HepG2 (cell line): ENCODE data around the gene BCL2L13. TPM values are rescaled to one million over a fixed set of nuclear protein-coding genes. Genes with fewer than 3 reads are reported as not detected.
A peak's percentile ranks its signal among the peaks of the same experiment; 100 is the strongest.

Source experiments
- ATAC-seq: fragments of 200-7000 bp; cut with Tn5 transposase; 3 replicates; pipeline ENCODE4 v1.9.1; 2020; ENCODE audit warnings: mild to moderate bottlenecking, moderate library complexity
- BruUV-seq: library from RNA; stranded (reverse); fragments of 400-500 nt; replicated peaks from 2 replicates; lab custom pipeline; 2021; lab: Mats Ljungman, UMichigan
- CTCF ChIA-PET: fragments of 300-600 bp; formaldehyde crosslinking; extraction: SDS; loops from one replicate; lab custom pipeline; 2021; ENCODE audit warnings: low total read pairs, inconsistent platforms, low intra/inter-chr PET ratio; lab: Yijun Ruan, JAX
- POLR2A ChIA-PET: fragments of 350-600 bp; sonication (Branson Sonifier 250); formaldehyde crosslinking; loops from one replicate; lab custom pipeline; 2020; ENCODE audit warnings: antibody characterized with exemption, inconsistent platforms; lab: Yijun Ruan, JAX
- DNase-seq: peaks from one replicate; pipeline ENCODE4 v3.0.0-alpha.2; 2015; ENCODE audit warnings: low spot score
- FAIRE-seq: peaks from 3 replicates; lab custom pipeline; 2011; peaks lifted over from hg19 to GRCh38; lab: Jason Lieb, UNC
- H2AFZ ChIP-seq: one replicate; pipeline ENCODE4 v1.6.1; 2011; ENCODE audit warnings: low read length, inconsistent platforms
- H3K27ac ChIP-seq: fragments of 300-600 bp; 3 replicates; pipeline ENCODE4 v1.8.0; 2011; ENCODE audit warnings: mixed run types, mild to moderate bottlenecking, mixed read lengths, low read length, inconsistent platforms; ENCODE audit not compliant: insufficient read depth; ENCODE audit errors: extremely low read length
- H3K27me3 ChIP-seq, 2 experiments: fragments of 200-600 bp in 1 of 2; 2 replicates in 1 of 2; 3 replicates in 1 of 2; pipeline versions ENCODE4 v1.6.0 to v1.8.0; 2011; ENCODE audit warnings: low read length in 2 of 2, mild to moderate bottlenecking in 2 of 2, moderate library complexity in 2 of 2, inconsistent platforms in 1 of 2; ENCODE audit not compliant: insufficient read depth in 2 of 2, control insufficient read depth in 1 of 2
- H3K36me3 ChIP-seq, 2 experiments: fragments of 200-600 bp in 1 of 2; replicated peaks in 1 of 2; 2 replicates in 1 of 2; 3 replicates in 1 of 2; pipeline versions ENCODE4 v1.5.1 to v1.8.0; 2011; ENCODE audit warnings: low read length in 2 of 2, inconsistent platforms in 1 of 2; ENCODE audit not compliant: insufficient read depth in 2 of 2, control insufficient read depth in 1 of 2
- H3K4me1 ChIP-seq: 2 replicates; pipeline ENCODE4 v1.5.1; 2012; ENCODE audit warnings: low read length, inconsistent platforms; ENCODE audit not compliant: insufficient read depth
- H3K4me2 ChIP-seq: 2 replicates; pipeline ENCODE4 v1.6.0; 2011; ENCODE audit warnings: low read depth, low read length, inconsistent platforms
- H3K4me3 ChIP-seq, 3 experiments: fragments of 200-600 bp in 1 of 3; sonication (generic), shearing (Covaris generic) in 1 of 3; replicated peaks in 1 of 3; 2 replicates each; pipeline ENCODE4 v1.5.1; 2011 to 2016; ENCODE audit warnings: low read length in 3 of 3, inconsistent platforms in 2 of 3, low read depth in 2 of 3, mild to moderate bottlenecking in 2 of 3, control low read depth in 1 of 3, mixed read lengths in 1 of 3; ENCODE audit not compliant: insufficient read depth in 1 of 3
- H3K79me2 ChIP-seq: one replicate; pipeline ENCODE4 v1.6.1; 2011; ENCODE audit warnings: low read length, inconsistent platforms; ENCODE audit not compliant: insufficient read depth
- H3K9ac ChIP-seq: 2 replicates; pipeline ENCODE4 v1.6.0; 2011; ENCODE audit warnings: mild to moderate bottlenecking, low read depth, low read length, inconsistent platforms; ENCODE audit not compliant: insufficient read depth
- H3K9me3 ChIP-seq: 2 replicates; pipeline ENCODE4 v1.5.1; 2012; ENCODE audit warnings: mild to moderate bottlenecking, low read length
- H4K20me1 ChIP-seq: 2 replicates; pipeline ENCODE4 v1.6.0; 2011; ENCODE audit warnings: inconsistent platforms, mild to moderate bottlenecking, low read length, moderate library complexity; ENCODE audit not compliant: insufficient read depth
- EHMT2 ChIP-seq: fragments of 200-600 bp; sonication (generic); IDR thresholded peaks from 2 replicates; pipeline ENCODE4 v1.7.0; 2017; ENCODE audit warnings: antibody characterized with exemption, low read depth, low read length, borderline replicate concordance
- HOXA5 ChIP-seq: sonication (generic); formaldehyde crosslinking; IDR thresholded peaks from 2 replicates; pipeline ENCODE4 v1.4.0; 2020; ENCODE audit warnings: missing genetic modification reagents
- LCORL ChIP-seq, 2 experiments: fragments of 450-650 bp in 1 of 2; sonication (generic) in 1 of 2; formaldehyde crosslinking in 1 of 2; IDR thresholded peaks; 2 replicates each; pipeline versions ENCODE4 v1.5.0 to v1.6.1; 2017 to 2020; ENCODE audit warnings: antibody characterized with exemption in 1 of 2, missing genetic modification reagents in 1 of 2
- SCMH1 ChIP-seq: sonication (generic); formaldehyde crosslinking; IDR thresholded peaks from 2 replicates; pipeline ENCODE4 v1.9.0; 2021; ENCODE audit warnings: missing genetic modification reagents, mild to moderate bottlenecking, borderline replicate concordance
- SOX5 ChIP-seq: IDR thresholded peaks from 2 replicates; pipeline ENCODE4 v1.6.1; 2016; ENCODE audit warnings: borderline replicate concordance
- SUZ12 ChIP-seq: fragments of 150-350 bp; IDR thresholded peaks from 2 replicates; pipeline ENCODE4 v1.6.1; 2014; ENCODE audit warnings: low read depth, low read length
- TBX2 ChIP-seq: sonication (generic); formaldehyde crosslinking; IDR thresholded peaks from 2 replicates; pipeline ENCODE4 v1.5.0; 2020; ENCODE audit warnings: missing genetic modification reagents, mild to moderate bottlenecking, borderline replicate concordance
- ZFP1 ChIP-seq: IDR thresholded peaks from 2 replicates; pipeline ENCODE4 v1.6.1; 2016
- ZNF781 ChIP-seq: sonication (generic); formaldehyde crosslinking; IDR thresholded peaks from 2 replicates; pipeline ENCODE4 v1.5.1; 2020; ENCODE audit warnings: borderline replicate concordance, mild to moderate bottlenecking, missing genetic modification reagents; ENCODE audit errors: not compliant biosample characterization
- WGBS: methylation state at CpG from one replicate; pipeline ENCODE4 v1.1.6; 2017; ENCODE audit warnings: low lambda C conversion rate; 5-methylcytosine and 5-hydroxymethylcytosine counted together
- in situ Hi-C: cut with HindIII; loops from 2 replicates; pipeline ENCODE4 v1.10.0; 2017; ENCODE audit warnings: low pct_unique_long_range_greater_than_20kb; ENCODE audit not compliant: extremely low pct_ligation_motif_present
- intact Hi-C: fragments of 100-400 bp; cut with micrococcal nuclease; formaldehyde crosslinking; loops from one replicate; pipeline ENCODE4 v1.10.0; 2022; ENCODE audit not compliant: unreplicated experiment
- polyA plus RNA-seq, 8 experiments: library from polyadenylated mRNA; depleted of rRNA in 3 of 8; stranded (reverse) in 7 of 8; unstranded in 1 of 8; fragments of >200 nt; fragmentation: Illumina TruSeq in 4 of 8; extraction: Trizol in 4 of 8; gene quantifications; 2 replicates each; pipeline versions ENCODE4 v1.2.1 to v1.2.3, GENCODE V29; 2011 to 2016; ENCODE audit warnings: low read depth in 4 of 8, missing spikeins in 1 of 8, mixed read lengths in 1 of 8; ENCODE audit not compliant: insufficient read depth in 1 of 8
- total RNA-seq, 5 experiments: library from RNA; depleted of rRNA; stranded (reverse); fragments of >200 nt; fragmentation: Illumina TruSeq; extraction: Trizol; gene quantifications; 2 replicates each; pipeline ENCODE4 v1.2.3, GENCODE V29; 2016; ENCODE audit warnings: low read depth in 1 of 5
- TF ChIP-seq, protein P1 (sequence below): sonication (generic); formaldehyde crosslinking; IDR thresholded peaks from 2 replicates; pipeline ENCODE4 v1.4.0; 2020; ENCODE audit warnings: mild to moderate bottlenecking, missing genetic modification reagents
- TF ChIP-seq, protein P2 (sequence below): sonication (generic); formaldehyde crosslinking; IDR thresholded peaks from 2 replicates; pipeline ENCODE4 v1.5.1; 2020; ENCODE audit warnings: missing genetic modification reagents, mild to moderate bottlenecking, borderline replicate concordance

BCL2L13 gene
- total and polyA plus RNA-seq, 2 of the 13 experiments (the other 11 are each of a cell fraction or from before 2014, with no cell fraction given), result 13.5 to 14.6 TPM

DNA sequence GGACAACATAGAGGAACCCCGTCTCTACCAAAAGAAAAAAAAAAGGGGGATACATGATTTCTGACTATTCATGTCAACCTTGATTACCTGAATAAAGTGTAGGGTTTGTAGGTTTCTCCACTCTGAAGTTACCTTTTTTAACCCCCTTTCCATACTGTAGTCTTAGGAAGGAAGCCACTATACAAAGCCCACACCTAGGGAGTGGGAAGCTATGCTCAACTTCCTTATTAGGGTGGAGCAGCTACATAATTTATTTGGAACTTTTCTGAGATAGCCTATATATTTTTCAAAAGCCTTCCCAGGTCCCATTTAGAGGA lies 9.4 kb upstream of the BCL2L13 start:
- Histone ChIP-seq H3K9ac (peak overlapping the region; percentile 97), H3K4me2 (peak overlapping the region; percentile 75), H3K4me3 (peak overlapping the region; percentile 96 to 100 (median 98)), H2AFZ (no peak overlapping the region), H3K4me1 (peaks cover 35% of the 10 kb centered on the region), H3K27me3 (no peaks in the 10 kb centered on the region; a peak in 1 of 5 replicates), H3K9me3 (no peaks in the 10 kb centered on the region), H3K27ac (peak overlapping the region; percentile 83), H3K79me2 (peaks cover 29% of the 10 kb centered on the region), H4K20me1 (no peaks in the 10 kb centered on the region; the same call in 1 of the 2 replicates), H3K36me3 (0 out of 5 replicates have a peak, but pooled peaks cover 0 to 10% of the 10 kb centered on the region in 2 experiments)
- DNase-seq, result no peak
- ChIA-PET POLR2A (interaction anchor here (1.0 kb wide), 1 partner anchor 10 kb away, joined by 4 read pairs; the partner anchor contains the start of gene BCL2L13), CTCF (no interaction called here)
- TF ChIP-seq LCORL (IDR thresholded peaks at IDR 0.05) (no peak), LCORL (CRISPR knock-in tag; IDR thresholded peaks at IDR 0.05) (0 out of 2 replicates have a peak, but pooled peaks have one; percentile 16), ZFP1 (CRISPR knock-in tag) (no peak)
- no peak for FAIRE-seq
- intact Hi-C loops, result no loop called here
- in situ Hi-C loops, result no loop called here
- TSS peak; percentile 96 for BruUV-seq
- 0% methylated on average over 1 of the region's 1 CpG for WGBS
- peak; percentile 4; the same call in 1 of the 3 replicates for ATAC-seq

DNA sequence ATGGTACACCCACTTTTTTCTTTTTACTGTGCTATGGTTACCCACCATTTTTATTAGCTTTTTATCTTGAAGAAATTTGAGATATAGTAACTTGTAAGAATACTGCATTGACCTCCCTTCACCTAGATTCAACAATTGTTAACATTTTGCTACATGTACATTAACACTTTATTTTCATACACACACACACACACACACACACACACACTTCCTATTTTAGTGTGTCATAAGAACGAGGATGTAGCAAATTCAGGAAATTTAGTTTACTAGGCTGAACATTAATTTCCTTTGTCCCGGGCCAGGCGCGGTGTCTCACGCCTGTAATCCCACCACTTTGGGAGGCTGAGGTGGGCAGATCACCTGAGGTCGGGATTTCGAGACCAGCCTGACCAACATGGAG lies 8.9 kb upstream of the BCL2L13 start:
- TF ChIP-seq EHMT2, result no peak
- no peak for TF ChIP-seq SCMH1
- no peak for TF ChIP-seq TBX2 (CRISPR knock-in tag)
- TF ChIP-seq SOX5 (CRISPR knock-in tag), result no peak
- TF ChIP-seq SUZ12, result no peak
- no peak for TF ChIP-seq ZNF781 (CRISPR knock-in tag)
- no peak for TF ChIP-seq HOXA5 (CRISPR knock-in tag)
- TF ChIP-seq, protein P1, sequence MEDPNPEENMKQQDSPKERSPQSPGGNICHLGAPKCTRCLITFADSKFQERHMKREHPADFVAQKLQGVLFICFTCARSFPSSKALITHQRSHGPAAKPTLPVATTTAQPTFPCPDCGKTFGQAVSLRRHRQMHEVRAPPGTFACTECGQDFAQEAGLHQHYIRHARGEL, result no peak
- TF ChIP-seq, protein P2, sequence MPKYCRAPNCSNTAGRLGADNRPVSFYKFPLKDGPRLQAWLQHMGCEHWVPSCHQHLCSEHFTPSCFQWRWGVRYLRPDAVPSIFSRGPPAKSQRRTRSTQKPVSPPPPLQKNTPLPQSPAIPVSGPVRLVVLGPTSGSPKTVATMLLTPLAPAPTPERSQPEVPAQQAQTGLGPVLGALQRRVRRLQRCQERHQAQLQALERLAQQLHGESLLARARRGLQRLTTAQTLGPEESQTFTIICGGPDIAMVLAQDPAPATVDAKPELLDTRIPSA (CRISPR knock-in tag), result no peak
- Histone ChIP-seq H3K9ac (peak overlapping the region; percentile 97), H3K4me1 (peaks cover 37% of the 10 kb centered on the region), H3K36me3 (0 out of 5 replicates have a peak, but pooled peaks cover 0 to 7% of the 10 kb centered on the region in 2 experiments), H3K4me3 (peak overlapping the region in 1 of 3 experiments; percentile 96; a peak in 2 of 6 replicates), H3K79me2 (peaks cover 25% of the 10 kb centered on the region), H4K20me1 (no peaks in the 10 kb centered on the region; the same call in 1 of the 2 replicates), H3K9me3 (no peaks in the 10 kb centered on the region), H3K27ac (peak overlapping the region; percentile 83), H3K4me2 (peak overlapping the region; percentile 75; the same call in 1 of the 2 replicates), H3K27me3 (no peaks in the 10 kb centered on the region; a peak in 1 of 5 replicates), H2AFZ (no peak overlapping the region)
- in situ Hi-C loops, result no loop called here
- POLR2A ChIA-PET, result interaction anchor here (1.0 kb wide), 1 partner anchor 9 kb away, joined by 4 read pairs; the partner anchor contains the start of gene BCL2L13
- WGBS, result 98% methylated on average over 7 of the region's 7 CpGs
- no peak for ATAC-seq
- intact Hi-C loops, result no loop called here
- BruUV-seq, result no TSS peak
- no peak for FAIRE-seq
- CTCF ChIA-PET, result no interaction called here
- no peak for DNase-seq
